HL-60 (cell line): ENCODE results near the gene RTP5.

Source experiments
- CTCF ChIP-seq: IDR thresholded peaks from one replicate; pipeline ENCODE4 v1.5.1; 2011; ENCODE audit warnings: low read length, control low read depth, inconsistent platforms; ENCODE audit not compliant: insufficient read depth
- GABPA ChIP-seq: IDR thresholded peaks from 2 replicates; pipeline ENCODE4 v1.6.1; 2012; ENCODE audit warnings: low read depth
- POLR2AphosphoS5 ChIP-seq: IDR thresholded peaks from 2 replicates; pipeline ENCODE4 v1.6.1; 2012; ENCODE audit warnings: low read depth
- REST ChIP-seq: IDR thresholded peaks from 2 replicates; pipeline ENCODE4 v1.6.1; 2012; ENCODE audit warnings: low read depth; ENCODE audit not compliant: insufficient replicate concordance
- SPI1 ChIP-seq: IDR thresholded peaks from 2 replicates; pipeline ENCODE4 v1.6.1; 2012; ENCODE audit warnings: low read depth, mild to moderate bottlenecking, borderline replicate concordance

- no peak for TF ChIP-seq GABPA
- TF ChIP-seq CTCF = no peak
- no peak for TF ChIP-seq REST
- TF ChIP-seq POLR2AphosphoS5 = no peak
- TF ChIP-seq SPI1 = no peak
Observed at GRCh38 chr2:241885291-241885945, 15.9 kb downstream of the RTP5 start.
